Smooth muscle cell (in vitro differentiated cells): Measurements from ENCODE around the gene RPL36A. TPM values are rescaled to one million over a fixed set of nuclear protein-coding genes. Genes with fewer than 3 reads are reported as not detected.

Source experiments
- DNase-seq: peaks from one replicate; lab custom pipeline; 2025; ENCODE audit not compliant: unreplicated experiment; lab: John Stamatoyannopoulos, UW
- H2AFZ ChIP-seq: fragments of 200-600 bp; sonication (generic); 2 replicates; pipeline ENCODE4 v1.6.0; 2016; ENCODE audit warnings: antibody characterized with exemption, low read depth, mild to moderate bottlenecking
- H3F3A ChIP-seq: fragments of 200-600 bp; sonication (generic); 2 replicates; pipeline ENCODE4 v1.6.0; 2017; ENCODE audit warnings: antibody characterized with exemption, low read depth
- H3K27ac ChIP-seq: fragments of 200-600 bp; sonication (generic); 2 replicates; pipeline ENCODE4 v1.5.1; 2016; ENCODE audit warnings: low read depth, mild to moderate bottlenecking
- H3K27me3 ChIP-seq: fragments of 200-600 bp; sonication (generic); 2 replicates; pipeline ENCODE4 v1.6.1; 2016; ENCODE audit warnings: low read depth, mild to moderate bottlenecking
- H3K36me3 ChIP-seq: fragments of 200-600 bp; sonication (generic); 2 replicates; pipeline ENCODE4 v1.5.1; 2016; ENCODE audit warnings: low read depth
- H3K4me1 ChIP-seq: fragments of 200-600 bp; sonication (generic); 2 replicates; pipeline ENCODE4 v1.5.1; 2016; ENCODE audit warnings: low read depth
- H3K4me2 ChIP-seq: fragments of 200-600 bp; sonication (generic); 2 replicates; pipeline ENCODE4 v1.6.0; 2016; ENCODE audit warnings: mild to moderate bottlenecking
- H3K4me3 ChIP-seq: fragments of 200-600 bp; sonication (generic); 2 replicates; pipeline ENCODE4 v1.5.1; 2016; ENCODE audit warnings: mild to moderate bottlenecking
- H3K79me2 ChIP-seq: fragments of 200-600 bp; sonication (generic); 2 replicates; pipeline ENCODE4 v1.6.0; 2016; ENCODE audit warnings: low read depth, mild to moderate bottlenecking
- H3K9ac ChIP-seq: fragments of 200-600 bp; sonication (generic); 2 replicates; pipeline ENCODE4 v1.6.0; 2016; ENCODE audit warnings: low read depth
- H3K9me3 ChIP-seq: fragments of 200-600 bp; sonication (generic); replicated peaks from 2 replicates; pipeline ENCODE4 v1.5.1; 2016; ENCODE audit warnings: low read depth
- H4K20me1 ChIP-seq: fragments of 200-600 bp; sonication (generic); 2 replicates; pipeline ENCODE4 v1.6.0; 2016; ENCODE audit warnings: low read depth
- CTCF ChIP-seq: fragments of 200-600 bp; sonication (generic); IDR thresholded peaks from 2 replicates; pipeline ENCODE4 v1.5.1; 2017; ENCODE audit warnings: borderline replicate concordance, mild to moderate bottlenecking, antibody characterized with exemption; ENCODE audit not compliant: insufficient read depth, poor library complexity, severe bottlenecking
- WGBS: methylation state at CpG from one replicate; pipeline ENCODE4 v1.1.7; 2016; ENCODE audit warnings: low lambda C conversion rate; 5-methylcytosine and 5-hydroxymethylcytosine counted together
- polyA plus RNA-seq: library from polyadenylated mRNA; unstranded; fragments of >200 nt; fragmentation: Nextera tagmentation; extraction: Ambion mirVana; gene quantifications from 2 replicates; pipeline ENCODE4 v1.2.1, GENCODE V29; 2016
- total RNA-seq: library from RNA; depleted of rRNA; stranded (reverse); fragments of >200 nt; gene quantifications from 2 replicates; pipeline ENCODE4 v1.2.3, GENCODE V29; 2014

RPL36A gene
- total and polyA plus RNA-seq, 2 experiments from 2014 or later, result 301 to 3,414 TPM

- Histone ChIP-seq H3K27ac (peak overlapping the region; percentile 35), H3F3A (no peaks in the 10 kb centered on the region), H3K79me2 (no peaks in the 10 kb centered on the region), H3K9me3 (no peaks in the 10 kb centered on the region), H3K4me1 (no peaks in the 10 kb centered on the region), H3K9ac (no peak overlapping the region), H3K4me3 (no peak overlapping the region), H2AFZ (no peak overlapping the region), H3K4me2 (no peak overlapping the region), H3K36me3 (no peaks in the 10 kb centered on the region), H3K27me3 (no peaks in the 10 kb centered on the region), H4K20me1 (peaks cover 10% of the 10 kb centered on the region)
- no peak for TF ChIP-seq CTCF
- 60% methylated on average over 4 of the region's 4 CpGs for WGBS
- no peak for DNase-seq
These were observed 7.0 kb downstream of the RPL36A start for GRCh38 chrX:101397779-101398178.

- Histone ChIP-seq H3K4me2 (no peak overlapping the region), H4K20me1 (peaks cover 10% of the 10 kb centered on the region), H2AFZ (no peak overlapping the region), H3K79me2 (no peaks in the 10 kb centered on the region), H3F3A (no peaks in the 10 kb centered on the region), H3K4me3 (no peak overlapping the region), H3K36me3 (no peaks in the 10 kb centered on the region), H3K9me3 (no peaks in the 10 kb centered on the region), H3K9ac (no peak overlapping the region), H3K4me1 (no peaks in the 10 kb centered on the region), H3K27me3 (no peaks in the 10 kb centered on the region), H3K27ac (no peak overlapping the region)
- TF ChIP-seq CTCF, result no peak
- DNase-seq, result no peak
- WGBS, result 82% methylated on average over 4 of the region's 4 CpGs
These were observed 7.9 kb downstream of the RPL36A start for GRCh38 chrX:101398694-101399093.

DNA sequence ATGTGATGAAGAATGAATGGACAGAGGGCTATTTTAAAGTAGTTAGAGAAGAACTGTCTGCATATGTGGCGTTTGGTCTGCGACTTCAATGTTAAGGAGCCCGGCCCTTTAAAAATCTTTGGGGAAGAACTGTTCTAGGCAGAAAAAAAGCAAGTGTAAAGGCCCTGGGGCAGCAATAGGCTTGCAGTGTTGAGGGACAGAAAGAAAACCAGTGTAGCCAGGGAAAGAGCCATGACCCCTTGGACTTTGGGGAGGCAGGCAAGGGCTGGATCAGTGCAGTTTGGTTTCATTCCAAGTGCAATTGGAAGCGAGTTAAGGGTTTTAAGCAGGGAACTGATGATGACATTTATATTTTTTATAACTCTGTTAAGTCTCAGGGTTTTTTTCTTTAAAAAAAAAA is 9.0 kb downstream of the RPL36A start:
- H3K27me3 ChIP-seq, result no peaks in the 10 kb centered on the region
- no peak overlapping the region for H2AFZ ChIP-seq
- no peaks in the 10 kb centered on the region for H3K36me3 ChIP-seq
- no peaks in the 10 kb centered on the region for H3F3A ChIP-seq
- H3K9me3 ChIP-seq, result no peaks in the 10 kb centered on the region
- no peaks in the 10 kb centered on the region for H3K4me1 ChIP-seq
- H3K27ac ChIP-seq, result no peak overlapping the region
- no peak overlapping the region for H3K4me3 ChIP-seq
- TF ChIP-seq CTCF, result no peak
- H3K9ac ChIP-seq, result no peak overlapping the region
- H4K20me1 ChIP-seq, result peaks cover 7% of the 10 kb centered on the region
- WGBS, result 80% methylated on average over 4 of the region's 4 CpGs
- H3K79me2 ChIP-seq, result no peaks in the 10 kb centered on the region
- DNase-seq, result no peak
- H3K4me2 ChIP-seq, result no peak overlapping the region

- Histone ChIP-seq H3K36me3 (no peaks in the 10 kb centered on the region), H3K4me1 (peaks cover 22% of the 10 kb centered on the region), H2AFZ (peak overlapping the region; percentile 10), H3K27me3 (no peaks in the 10 kb centered on the region), H3K27ac (peak overlapping the region; percentile 99), H3K4me3 (peak overlapping the region; percentile 66), H3K79me2 (peaks cover 47% of the 10 kb centered on the region), H3K9me3 (no peaks in the 10 kb centered on the region), H3F3A (no peaks in the 10 kb centered on the region), H3K4me2 (peak overlapping the region; percentile 84), H4K20me1 (peaks cover 12% of the 10 kb centered on the region), H3K9ac (peak overlapping the region; percentile 93)
- 30% methylated on average over 15 of the region's 15 CpGs for WGBS
- no peak for DNase-seq
- TF ChIP-seq CTCF, result no peak
These were observed 16.4 kb downstream of the RPL36A start for GRCh38 chrX:101407167-101407747.
